ENCODE data around the gene OGDH. TPM values are rescaled to one million over a fixed set of nuclear protein-coding genes. Genes with fewer than 3 reads are reported as not detected.

OGDH gene
- total RNA-seq, 6 experiments from 2014 or later: 77.8 to 88.2 (median 80.2) TPM

GRCh38 chr7:44678471-44679179 is 72.2 kb downstream of the OGDH start:
- Mint-ChIP-seq H3K36me3 (ENCODE audit: low read depth) (peaks cover 28% of the 10 kb centered on the region), H3K4me3 (peak overlapping the region; percentile 9; the same call in 1 of the 2 replicates)
- DNase-seq: peak; percentile 62

GRCh38 chr7:44681645-44682044 is 75.2 kb downstream of the OGDH start:
- Mint-ChIP-seq H3K27ac (no peak overlapping the region), H3K4me3 (no peak overlapping the region), H3K36me3 (ENCODE audit: low read depth) (peaks cover 26% of the 10 kb centered on the region), H3K27me3 (ENCODE audit: insufficient read depth) (no peaks in the 10 kb centered on the region), H3K9me3 (no peaks in the 10 kb centered on the region), H3K4me1 (ENCODE audit: low read depth) (peaks cover 36% of the 10 kb centered on the region)
- no peak for TF ChIP-seq CTCF (IDR thresholded peaks at IDR 0.05)
- DNase-seq: no peak

More at GRCh38 chr7:44678471-44679179, 72.2 kb downstream of the OGDH start:
- Mint-ChIP-seq H3K4me1 (ENCODE audit: low read depth) (peaks cover 31% of the 10 kb centered on the region), H3K27me3 (ENCODE audit: insufficient read depth) (peaks cover 2% of the 10 kb centered on the region), H3K27ac (peak overlapping the region; percentile 87), H3K9me3 (no peaks in the 10 kb centered on the region)
- TF ChIP-seq CTCF (IDR thresholded peaks at IDR 0.05): no peak

- no peaks in the 10 kb centered on the region for H3K9me3 Mint-ChIP-seq
- peaks cover 11% of the 10 kb centered on the region; the same call in 1 of the 2 replicates for H3K36me3 Mint-ChIP-seq (ENCODE audit: low read depth)
- H3K27me3 Mint-ChIP-seq (ENCODE audit: insufficient read depth): no peaks in the 10 kb centered on the region
- H3K4me3 Mint-ChIP-seq: no peak overlapping the region
- peaks cover 8% of the 10 kb centered on the region for H3K4me1 Mint-ChIP-seq (ENCODE audit: low read depth)
- H3K27ac Mint-ChIP-seq: no peak overlapping the region
- no peak for DNase-seq
- TF ChIP-seq CTCF (IDR thresholded peaks at IDR 0.05): no peak
These were observed 79.3 kb downstream of the OGDH start for GRCh38 chr7:44685723-44686122.

GRCh38 chr7:44689427-44689826 is 83.0 kb downstream of the OGDH start:
- H3K27ac Mint-ChIP-seq: no peak overlapping the region
- no peak overlapping the region for H3K4me3 Mint-ChIP-seq
- H3K27me3 Mint-ChIP-seq (ENCODE audit: insufficient read depth): no peaks in the 10 kb centered on the region
- DNase-seq: no peak
- H3K36me3 Mint-ChIP-seq (ENCODE audit: low read depth): peaks cover 15% of the 10 kb centered on the region
- no peaks in the 10 kb centered on the region for H3K9me3 Mint-ChIP-seq
- TF ChIP-seq CTCF (IDR thresholded peaks at IDR 0.05): no peak
- peaks cover 17% of the 10 kb centered on the region for H3K4me1 Mint-ChIP-seq (ENCODE audit: low read depth)

- no peak for TF ChIP-seq CTCF (IDR thresholded peaks at IDR 0.05)
- Mint-ChIP-seq H3K27ac (peak overlapping the region; percentile 93), H3K9me3 (no peaks in the 10 kb centered on the region), H3K36me3 (ENCODE audit: low read depth) (peaks cover 28% of the 10 kb centered on the region), H3K4me3 (no peak overlapping the region; the same call in 1 of the 2 replicates), H3K4me1 (ENCODE audit: low read depth) (peaks cover 14% of the 10 kb centered on the region), H3K27me3 (ENCODE audit: insufficient read depth) (no peaks in the 10 kb centered on the region)
- peak; percentile 86 for DNase-seq
These were observed 87.3 kb downstream of the OGDH start for GRCh38 chr7:44693641-44694313.
